Gastrocnemius medialis (tissue), 4 donors: ENCODE results near the gene ETV6. TPM values are rescaled to one million over a fixed set of nuclear protein-coding genes. Genes with fewer than 3 reads are reported as not detected.

Experiments
- ATAC-seq, 2 donors: fragments of 150-250 bp; one replicate each; pipeline ENCODE4 v1.9.1; 2016
- DNase-seq, 2 donors: peaks; one replicate each; pipeline ENCODE4 v3.0.0-alpha.2; 2019
- H3K27ac ChIP-seq, 4 donors: fragments of 200-600 bp; sonication (generic); 1 replicate in 1 of 4; 2 replicates in 3 of 4; pipeline ENCODE4 v1.5.1; 2016 to 2018; ENCODE audit warnings: mild to moderate bottlenecking in 2 of 4, moderate library complexity in 1 of 4
- H3K27me3 ChIP-seq, 3 donors: fragments of 200-600 bp; sonication (generic) in 2 of 3; 1 replicate in 1 of 3; 2 replicates in 2 of 3; pipeline versions ENCODE4 v1.5.1 to v1.6.0; 2016 to 2019; ENCODE audit warnings: mild to moderate bottlenecking in 1 of 3, moderate library complexity in 1 of 3
- H3K36me3 ChIP-seq, 2 donors: fragments of 200-600 bp; sonication (generic) in 1 of 2; one replicate each; pipeline ENCODE4 v1.5.1; 2017 to 2018
- H3K4me1 ChIP-seq, 2 donors: fragments of 200-600 bp; sonication (generic) in 1 of 2; one replicate each; pipeline ENCODE4 v1.5.1; 2016 to 2017; ENCODE audit warnings: mild to moderate bottlenecking in 2 of 2
- H3K4me3 ChIP-seq, 4 donors: fragments of 200-600 bp; sonication (generic) in 3 of 4; 1 replicate in 1 of 4; 2 replicates in 3 of 4; pipeline ENCODE4 v1.5.1; 2016 to 2019; ENCODE audit warnings: mild to moderate bottlenecking in 2 of 4
- H3K9me3 ChIP-seq, 3 donors: fragments of 200-600 bp; sonication (generic) in 2 of 3; 1 replicate in 1 of 3; 2 replicates in 2 of 3; pipeline ENCODE4 v1.5.1; 2016 to 2019
- POLR2A ChIP-seq, 2 donors: fragments of 450-650 bp; IDR thresholded peaks; one replicate each; pipeline ENCODE4 v1.6.1; 2017; ENCODE audit warnings: antibody characterized with exemption in 2 of 2, mild to moderate bottlenecking in 2 of 2, moderate library complexity in 2 of 2
- in situ Hi-C, 4 donors: fragments of 200-750 bp; cut with MboI; loops; one replicate each; pipeline versions ENCODE4 v1.15.0 to v1.8.0; 2017; ENCODE audit warnings: low sequenced_read_pairs in 4 of 4
- intact Hi-C: fragments of 100-400 bp; cut with DNase I; formaldehyde crosslinking; loops from one replicate; pipeline ENCODE4 v1.15.1; 2023; ENCODE audit warnings: low total_unique reads
- total RNA-seq, 4 donors: library from RNA; depleted of rRNA; stranded (reverse); fragments of >200 nt; gene quantifications; one replicate each; pipeline versions ENCODE4 v1.1.0 to v1.2.3, GENCODE V29; 2016
- TF ChIP-seq, protein P1 (sequence below), 5 experiments: fragments of 450-650 bp in 3 of 5; fragments of 200-600 bp in 2 of 5; sonication (generic) in 2 of 5; IDR thresholded peaks in 4 of 5; conservative IDR thresholded peaks in 1 of 5; 1 replicate in 4 of 5; 2 replicates in 1 of 5; pipeline ENCODE4 v1.5.1; 2016 to 2019; ENCODE audit warnings: antibody characterized with exemption in 5 of 5, mild to moderate bottlenecking in 3 of 5, moderate library complexity in 3 of 5

Gene ETV6
- total RNA-seq, 4 donors from 2014 or later: 2.8 to 5.9 (median 3.3) TPM

GRCh38 chr12:11825278-11825677 lies 175.8 kb downstream of the ETV6 start:
- no peak overlapping the region for H3K4me3 ChIP-seq
- in situ Hi-C loops (no loop called here), intact Hi-C loops (no loop called here)
- no peak for DNase-seq
- no peaks in the 10 kb centered on the region for H3K9me3 ChIP-seq
- ATAC-seq: no peak
- TF ChIP-seq, protein P1, sequence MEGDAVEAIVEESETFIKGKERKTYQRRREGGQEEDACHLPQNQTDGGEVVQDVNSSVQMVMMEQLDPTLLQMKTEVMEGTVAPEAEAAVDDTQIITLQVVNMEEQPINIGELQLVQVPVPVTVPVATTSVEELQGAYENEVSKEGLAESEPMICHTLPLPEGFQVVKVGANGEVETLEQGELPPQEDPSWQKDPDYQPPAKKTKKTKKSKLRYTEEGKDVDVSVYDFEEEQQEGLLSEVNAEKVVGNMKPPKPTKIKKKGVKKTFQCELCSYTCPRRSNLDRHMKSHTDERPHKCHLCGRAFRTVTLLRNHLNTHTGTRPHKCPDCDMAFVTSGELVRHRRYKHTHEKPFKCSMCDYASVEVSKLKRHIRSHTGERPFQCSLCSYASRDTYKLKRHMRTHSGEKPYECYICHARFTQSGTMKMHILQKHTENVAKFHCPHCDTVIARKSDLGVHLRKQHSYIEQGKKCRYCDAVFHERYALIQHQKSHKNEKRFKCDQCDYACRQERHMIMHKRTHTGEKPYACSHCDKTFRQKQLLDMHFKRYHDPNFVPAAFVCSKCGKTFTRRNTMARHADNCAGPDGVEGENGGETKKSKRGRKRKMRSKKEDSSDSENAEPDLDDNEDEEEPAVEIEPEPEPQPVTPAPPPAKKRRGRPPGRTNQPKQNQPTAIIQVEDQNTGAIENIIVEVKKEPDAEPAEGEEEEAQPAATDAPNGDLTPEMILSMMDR (IDR thresholded peaks at IDR 0.05 in 4 of 5, conservative IDR thresholded peaks at IDR 0.05 in 1 of 5): no peak
- TF ChIP-seq POLR2A (IDR thresholded peaks at IDR 0.05): no peak
- H3K27me3 ChIP-seq: no peaks in the 10 kb centered on the region
- H3K4me1 ChIP-seq: peaks cover 0 to 27% of the 10 kb centered on the region in 2 donors
- H3K27ac ChIP-seq: no peak overlapping the region
- H3K36me3 ChIP-seq: no peaks in the 10 kb centered on the region

GRCh38 chr12:11826574-11826973 lies 177.1 kb downstream of the ETV6 start:
- ATAC-seq (no peak), DNase-seq (no peak)
- Histone ChIP-seq H3K9me3 (no peaks in the 10 kb centered on the region), H3K4me3 (no peak overlapping the region), H3K36me3 (no peaks in the 10 kb centered on the region), H3K4me1 (peaks cover 0 to 30% of the 10 kb centered on the region in 2 donors), H3K27ac (no peak overlapping the region), H3K27me3 (no peaks in the 10 kb centered on the region)
- TF ChIP-seq, protein P1 (IDR thresholded peaks at IDR 0.05 in 4 of 5, conservative IDR thresholded peaks at IDR 0.05 in 1 of 5): no peak
- no peak for TF ChIP-seq POLR2A (IDR thresholded peaks at IDR 0.05)
- intact Hi-C loops (no loop called here), in situ Hi-C loops (no loop called here)

DNA sequence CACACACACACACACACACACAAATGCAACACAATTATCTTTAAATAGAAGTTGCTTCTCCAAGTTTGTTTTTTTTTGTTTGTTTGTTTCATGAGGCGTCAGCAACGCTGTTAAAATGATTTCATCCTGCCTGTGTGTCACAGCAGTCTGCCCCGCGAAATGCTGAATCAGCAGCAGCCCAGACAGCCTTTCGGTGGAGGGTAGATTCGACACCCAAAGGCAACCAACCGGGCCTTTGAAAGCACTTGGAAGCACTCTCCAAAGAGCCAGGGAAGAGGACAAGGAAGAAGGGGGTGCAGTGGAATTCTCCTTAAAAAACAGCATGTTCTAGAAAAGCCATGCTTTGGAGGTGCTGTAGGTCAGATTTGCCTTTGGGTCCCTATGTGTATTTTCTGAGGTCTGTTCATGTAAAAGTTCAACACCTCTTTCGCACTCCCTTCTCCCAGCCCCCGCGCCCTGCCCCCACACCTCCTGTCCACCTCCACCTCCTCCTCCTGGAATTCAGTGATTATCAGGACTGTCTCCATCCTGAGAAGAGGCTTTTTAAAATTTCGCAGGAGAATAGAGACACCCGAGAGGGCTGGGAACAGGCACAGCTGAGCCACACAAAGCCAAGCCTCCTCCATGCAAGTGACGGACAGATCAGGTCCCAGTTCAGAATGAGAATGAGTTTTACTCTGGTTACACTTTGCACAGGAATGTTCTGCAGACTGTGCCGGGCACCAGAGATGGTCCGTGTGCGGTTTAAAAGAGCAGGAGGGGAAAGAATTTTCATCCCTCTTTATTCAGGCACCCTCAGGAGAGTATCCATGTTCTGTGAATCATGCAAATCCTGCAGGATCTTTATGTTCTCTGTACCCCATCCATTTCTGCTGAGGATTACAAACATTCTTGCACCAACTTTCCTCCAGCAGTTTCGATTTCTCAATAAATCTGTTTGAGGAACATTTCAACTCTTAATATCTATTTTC lies 177.9 kb downstream of the ETV6 start:
- Histone ChIP-seq H3K36me3 (no peaks in the 10 kb centered on the region), H3K4me1 (peaks cover 0 to 28% of the 10 kb centered on the region in 2 donors), H3K4me3 (peak overlapping the region in 1 of 4 donors; percentile 8), H3K9me3 (no peaks in the 10 kb centered on the region), H3K27me3 (no peaks in the 10 kb centered on the region), H3K27ac (peak overlapping the region in 1 of 4 donors; percentile 22)
- ATAC-seq: no peak
- intact Hi-C loops: no loop called here
- DNase-seq: no peak
- in situ Hi-C loops: no loop called here
- TF ChIP-seq POLR2A (IDR thresholded peaks at IDR 0.05): no peak
- TF ChIP-seq, protein P1 (IDR thresholded peaks at IDR 0.05 in 4 of 5, conservative IDR thresholded peaks at IDR 0.05 in 1 of 5): no peak

DNA sequence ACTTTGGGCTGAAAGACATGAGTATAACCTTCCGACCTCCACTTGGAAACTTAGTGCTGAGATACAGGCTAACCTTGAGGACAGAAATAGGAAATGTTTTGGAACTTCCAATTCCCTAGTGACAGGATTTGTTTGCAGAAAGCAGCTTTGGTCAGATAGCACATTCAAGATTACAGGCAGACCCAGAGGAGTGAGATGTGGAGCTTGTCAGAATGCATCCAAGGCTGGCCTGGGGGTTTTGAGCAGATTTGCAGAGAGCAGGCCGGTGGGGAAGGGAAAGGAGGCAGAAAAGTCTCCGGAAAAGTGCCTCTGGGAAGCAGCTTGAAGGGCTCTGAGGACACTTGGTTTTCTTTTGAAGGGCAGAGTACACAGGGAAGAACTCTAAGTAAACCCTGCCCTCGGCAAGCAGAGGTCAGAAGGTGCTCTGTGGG lies 180.3 kb downstream of the ETV6 start:
- in situ Hi-C loops: no loop called here
- intact Hi-C loops: no loop called here
- no peaks in the 10 kb centered on the region for H3K27me3 ChIP-seq
- peak in 1 of 2 donors; percentile 39 for ATAC-seq
- no peak overlapping the region for H3K4me3 ChIP-seq
- H3K9me3 ChIP-seq: no peaks in the 10 kb centered on the region
- H3K36me3 ChIP-seq: no peaks in the 10 kb centered on the region
- H3K4me1 ChIP-seq: peaks cover 0 to 23% of the 10 kb centered on the region in 2 donors
- DNase-seq: no peak
- peak overlapping the region in 3 of 4 donors; percentile 22 to 32 (median 27) for H3K27ac ChIP-seq
- TF ChIP-seq, protein P1 (IDR thresholded peaks at IDR 0.05 in 4 of 5, conservative IDR thresholded peaks at IDR 0.05 in 1 of 5): no peak
- no peak for TF ChIP-seq POLR2A (IDR thresholded peaks at IDR 0.05)
